Measurements from ENCODE around the gene ASPSCR1. TPM values are rescaled to one million over a fixed set of nuclear protein-coding genes. Genes with fewer than 3 reads are reported as not detected.

ASPSCR1 gene
- total RNA-seq, 1 experiment from 2014 or later, result 51.0 TPM

GRCh38 chr17:81973432-81973831 is 4.0 kb upstream of the ASPSCR1 start:
- POLR2A ChIA-PET, result interaction anchor here (1.0 kb wide), 1 partner anchor 48 kb away, joined by 3 read pairs; no protein-coding TSS in a partner anchor
- intact Hi-C loops (cut with micrococcal nuclease), result no loop called here
- ATAC-seq, result no peak
- TF ChIP-seq JUND (IDR thresholded peaks at IDR 0.05) (no peak), EZH2phosphoT487 (IDR thresholded peaks at IDR 0.05; ENCODE audit: borderline replicate concordance) (no peak), CBX3 (IDR thresholded peaks at IDR 0.05; ENCODE audit: low read depth) (no peak), SIN3A (IDR thresholded peaks at IDR 0.05; ENCODE audit: low read depth) (no peak), SRF (IDR thresholded peaks at IDR 0.05; ENCODE audit: low read depth) (no peak), YY1 (IDR thresholded peaks at IDR 0.05; ENCODE audit: extremely low read depth, insufficient replicate concordance, low read depth, low read length) (no peak), TCF7L2 (IDR thresholded peaks at IDR 0.05; ENCODE audit: borderline replicate concordance, extremely low read depth, insufficient read depth, insufficient read length) (no peak), CEBPB (IDR thresholded peaks at IDR 0.05; ENCODE audit: low read depth) (no peak), ZFX (IDR thresholded peaks at IDR 0.05) (no peak), ZBTB33 (IDR thresholded peaks at IDR 0.05; ENCODE audit: extremely low read depth, insufficient replicate concordance, low read length) (no peak), FOSL1 (IDR thresholded peaks at IDR 0.05; ENCODE audit: low read depth) (no peak), SP1 (IDR thresholded peaks at IDR 0.05; ENCODE audit: low read depth) (no peak), MAX (IDR thresholded peaks at IDR 0.05) (no peak), EGR1 (IDR thresholded peaks at IDR 0.05; ENCODE audit: low read depth) (no peak), CTCF (IDR thresholded peaks at IDR 0.05 in 2 of 3, conservative IDR thresholded peaks at IDR 0.05 in 1 of 3; ENCODE audit: borderline replicate concordance in 1 of 3, insufficient read depth in 1 of 3, low read depth in 2 of 3, low read length in 2 of 3) (no peak), ELF1 (IDR thresholded peaks at IDR 0.05; ENCODE audit: borderline replicate concordance, low read depth) (no peak), POLR2A (IDR thresholded peaks at IDR 0.05; ENCODE audit: borderline replicate concordance, extremely low read depth, insufficient read depth, insufficient read length) (no peak), EZH2 (IDR thresholded peaks at IDR 0.05) (no peak), POLR2AphosphoS5 (IDR thresholded peaks at IDR 0.05; ENCODE audit: low read depth, low read length) (no peak)
- Histone ChIP-seq H4K20me1 (ENCODE audit: insufficient read depth) (no peaks in the 10 kb centered on the region), H3K79me2 (ENCODE audit: insufficient read depth, low read length) (no peaks in the 10 kb centered on the region; the same call in 1 of the 2 replicates), H3K4me1 (ENCODE audit: control insufficient read depth in 1 of 2, insufficient read depth in 2 of 2, low read length in 2 of 2) (peaks cover 15 to 34% of the 10 kb centered on the region in 2 experiments), H3K9me3 (ENCODE audit: control insufficient read depth in 1 of 2, insufficient read depth in 1 of 2, low read depth in 1 of 2, low read length in 2 of 2) (no peaks in the 10 kb centered on the region), H2AFZ (ENCODE audit: low read depth, low read length, poor library complexity, severe bottlenecking) (no peak overlapping the region), H3K4me2 (ENCODE audit: low read length) (no peak overlapping the region), H3K4me3 (replicated peaks in 1 of 2; ENCODE audit: low read depth in 1 of 2, low read length in 2 of 2) (no peak overlapping the region), H3K9me2 (ENCODE audit: insufficient read depth) (no peaks in the 10 kb centered on the region), H3K27ac (ENCODE audit: low read depth, low read length) (no peak overlapping the region), H3K36me3 (ENCODE audit: control insufficient read depth in 1 of 2, insufficient read depth in 2 of 2, low read length in 2 of 2) (no peaks in the 10 kb centered on the region), H3K9ac (ENCODE audit: low read length) (no peak overlapping the region), H3K27me3 (ENCODE audit: insufficient read depth, low read length) (no peaks in the 10 kb centered on the region)
- DNase-seq (ENCODE audit: low read depth, low spot score), result no peak
- RAD21 ChIA-PET (ENCODE audit: low non-redundant PET in 1 of 2, low total read pairs in 2 of 2, uncharacterized antibody in 2 of 2, unreplicated experiment in 2 of 2), result no interaction called here
- BruUV-seq (replicated peaks), result no TSS peak
- CTCF ChIA-PET, result no interaction called here

Data from HCT116 (cell line).